ENCODE measurements around the gene RNF213.

Gene RNF213

GRCh38 chr17:80371196-80371595 is 110.5 kb downstream of the RNF213 start:
- no peak for DNase-seq (ENCODE audit: low read depth in 2 of 2)

DNA sequence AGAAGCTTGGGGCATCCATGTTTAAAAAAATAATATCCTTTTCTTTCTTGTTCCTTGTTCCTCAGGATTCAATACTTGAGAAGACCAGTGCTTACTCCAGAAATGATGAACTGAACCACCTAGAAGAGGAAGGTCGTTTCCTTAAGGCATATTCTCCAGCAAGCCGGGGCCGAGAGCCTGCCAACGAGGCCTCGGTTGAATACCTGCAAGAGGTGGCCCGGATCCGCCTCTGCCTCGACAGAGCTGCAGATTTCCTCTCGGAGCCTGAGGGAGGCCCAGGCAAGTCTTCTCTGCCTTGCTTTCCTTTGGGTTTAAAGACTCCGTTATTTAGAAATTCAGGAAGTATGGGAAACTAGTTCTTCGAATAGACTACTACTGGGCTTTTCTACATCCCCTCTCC is 111.8 kb downstream of the RNF213 start:
- DNase-seq (ENCODE audit: low read depth in 2 of 2), result no peak

DNA sequence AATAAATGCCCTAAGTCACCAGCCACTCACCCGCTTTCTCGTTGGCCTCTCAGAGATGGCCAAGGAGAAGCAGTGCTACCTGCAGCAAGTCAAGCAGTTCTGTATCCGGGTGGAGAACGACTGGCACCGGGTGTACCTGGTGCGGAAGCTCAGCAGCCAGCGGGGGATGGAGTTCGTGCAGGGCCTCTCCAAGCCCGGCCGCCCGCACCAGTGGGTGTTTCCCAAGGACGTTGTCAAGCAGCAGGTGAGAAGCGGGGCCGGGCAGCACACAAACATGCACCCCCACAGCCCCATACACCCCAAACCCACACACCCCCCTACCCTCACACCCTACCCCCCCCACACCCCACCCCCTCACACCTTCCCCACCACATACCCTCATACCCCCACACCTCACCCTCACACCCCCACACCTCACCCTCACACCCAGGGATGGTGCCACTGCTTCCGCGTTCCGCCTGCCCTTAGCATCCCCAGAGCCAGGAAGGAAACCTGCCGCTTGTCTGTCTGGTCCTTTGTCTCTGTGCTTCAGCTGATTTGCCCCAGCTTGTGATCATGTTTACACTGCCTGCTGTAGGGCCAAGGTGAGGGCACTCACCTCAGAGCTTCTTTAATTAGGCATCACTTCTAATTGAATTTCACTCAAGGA is 112.4 kb downstream of the RNF213 start:
- DNase-seq (ENCODE audit: low read depth in 2 of 2), result no peak

DNA sequence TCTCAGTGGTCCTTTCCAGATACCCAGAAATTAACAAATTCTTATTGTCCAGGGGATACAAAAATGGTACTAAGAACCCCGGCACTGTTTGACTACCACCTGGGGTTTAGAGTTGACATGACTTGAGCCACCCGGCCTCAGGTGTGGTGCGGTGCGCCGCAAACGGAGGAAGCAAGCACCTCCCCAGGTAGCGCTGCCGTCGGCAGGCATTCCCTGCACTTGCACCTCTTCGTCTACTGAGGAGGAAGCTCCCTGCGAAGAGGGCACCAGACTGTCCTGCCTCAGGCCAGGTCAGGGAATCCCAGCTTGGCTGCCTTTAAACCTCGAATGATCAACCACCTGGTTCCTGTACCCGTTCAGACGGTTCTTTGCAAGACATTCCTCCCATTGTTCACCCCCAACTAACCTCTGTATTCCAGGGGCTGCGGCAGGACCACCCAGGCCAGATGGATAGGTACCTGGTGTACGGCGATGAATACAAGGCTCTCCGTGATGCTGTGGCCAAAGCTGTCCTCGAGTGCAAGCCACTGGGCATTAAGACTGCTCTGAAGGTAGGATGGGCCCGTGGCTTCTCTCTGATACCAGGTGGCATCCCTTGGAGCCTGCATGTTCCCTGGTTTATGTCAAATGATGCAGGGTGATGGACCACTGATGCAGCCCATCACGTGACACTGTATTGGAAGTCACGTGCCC is 113.5 kb downstream of the RNF213 start:
- DNase-seq (ENCODE audit: low read depth in 2 of 2), result no peak

DNA sequence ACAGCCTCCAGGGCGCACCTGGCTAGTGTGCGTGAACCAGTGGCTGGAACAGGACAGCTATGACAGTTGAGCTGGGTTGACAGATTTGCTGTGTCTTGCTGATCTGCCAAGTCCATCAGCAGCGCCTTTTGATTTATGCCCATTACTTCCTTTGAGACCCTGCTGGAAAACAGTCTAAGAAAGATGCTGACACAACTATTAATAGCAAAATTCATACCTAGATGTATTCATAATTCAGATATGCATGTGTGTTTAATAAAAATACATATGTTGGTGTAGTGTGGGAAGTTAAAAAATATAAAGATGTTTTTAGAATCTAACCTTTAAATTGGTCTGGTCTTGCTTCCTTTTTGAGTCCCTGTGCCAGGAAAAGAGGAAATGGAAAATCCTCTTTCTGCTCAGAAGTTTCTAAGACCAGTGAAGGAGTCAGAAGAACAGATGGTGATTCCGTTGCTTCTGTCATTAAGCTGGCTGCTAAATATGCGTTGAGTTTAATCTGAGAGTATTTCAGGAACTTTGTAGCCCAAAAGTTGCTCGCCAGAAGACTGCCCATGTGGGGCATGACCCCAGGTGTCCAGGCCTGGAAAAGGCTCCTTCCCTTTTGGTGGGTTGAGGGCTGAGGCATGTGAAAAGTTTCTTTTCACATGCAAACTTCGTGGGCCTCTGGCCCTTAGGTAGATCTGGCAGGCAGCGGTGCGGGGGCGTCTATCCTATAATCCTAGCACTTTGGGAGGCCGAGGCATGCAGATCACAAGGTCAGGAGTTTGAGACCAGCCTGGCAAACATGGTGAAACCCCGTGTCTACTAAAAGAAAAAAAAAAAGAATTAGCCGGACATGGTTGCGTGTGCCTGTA is 114.3 kb downstream of the RNF213 start:
- DNase-seq (ENCODE audit: low read depth in 2 of 2), result no peak

GRCh38 chr17:80376531-80376930 is 115.9 kb downstream of the RNF213 start:
- DNase-seq (ENCODE audit: low read depth in 2 of 2), result no peak

- no peak for DNase-seq (ENCODE audit: low read depth in 2 of 2)
Observed at GRCh38 chr17:80377798-80378197, 117.1 kb downstream of the RNF213 start.

- no peak for DNase-seq (ENCODE audit: low read depth in 2 of 2)
Observed at GRCh38 chr17:80379348-80379747, 118.7 kb downstream of the RNF213 start.

DNA sequence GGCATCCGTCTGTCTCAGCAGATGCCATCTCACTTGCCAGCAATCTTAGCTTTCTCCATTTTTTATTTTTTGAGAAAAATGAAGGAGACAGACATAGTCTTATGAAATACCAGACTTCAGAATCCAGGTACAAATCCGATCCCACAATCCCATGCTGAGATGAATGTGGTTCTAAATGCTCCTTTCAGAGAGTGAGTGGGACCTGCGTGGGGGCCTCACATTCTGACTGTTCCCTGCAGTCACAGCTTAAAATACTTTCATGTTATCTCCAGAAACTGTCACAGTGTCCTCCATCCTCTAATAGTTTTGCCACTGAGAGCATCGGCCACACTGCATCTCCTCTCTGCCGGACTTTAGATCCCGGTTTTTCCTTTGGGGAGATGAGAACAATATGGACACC is 119.4 kb downstream of the RNF213 start:
- no peak for DNase-seq (ENCODE audit: low read depth in 2 of 2)

GRCh38 chr17:80380555-80381002 is 119.9 kb downstream of the RNF213 start:
- DNase-seq (ENCODE audit: low read depth in 2 of 2), result no peak

DNA sequence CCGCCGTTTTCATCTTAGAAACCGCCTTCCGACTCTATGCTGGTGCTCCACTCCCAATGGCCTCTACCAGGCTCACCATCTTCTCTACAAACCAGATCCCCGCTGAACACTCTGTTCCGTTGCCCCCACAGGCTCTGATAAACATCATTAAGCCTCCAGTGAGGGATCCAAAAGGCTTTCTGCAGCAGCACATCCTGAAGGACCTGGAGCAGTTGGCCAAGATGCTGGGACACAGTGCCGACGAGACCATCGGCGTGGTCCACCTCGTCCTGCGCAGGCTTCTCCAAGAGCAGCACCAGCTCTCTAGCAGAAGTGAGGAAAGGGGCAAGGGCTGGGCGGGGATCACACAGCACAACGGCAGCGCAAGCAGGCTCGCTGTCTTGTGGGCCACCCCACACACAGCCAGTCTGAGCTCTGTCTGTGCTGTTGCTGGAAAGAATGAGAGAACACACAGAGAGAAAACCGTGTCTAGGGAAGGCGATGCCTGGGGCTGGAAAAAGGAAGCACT is 120.8 kb downstream of the RNF213 start:
- DNase-seq (ENCODE audit: low read depth in 2 of 2), result no peak

- no peak for DNase-seq (ENCODE audit: low read depth in 2 of 2)
Observed at GRCh38 chr17:80382446-80382845, 121.8 kb downstream of the RNF213 start.

DNA sequence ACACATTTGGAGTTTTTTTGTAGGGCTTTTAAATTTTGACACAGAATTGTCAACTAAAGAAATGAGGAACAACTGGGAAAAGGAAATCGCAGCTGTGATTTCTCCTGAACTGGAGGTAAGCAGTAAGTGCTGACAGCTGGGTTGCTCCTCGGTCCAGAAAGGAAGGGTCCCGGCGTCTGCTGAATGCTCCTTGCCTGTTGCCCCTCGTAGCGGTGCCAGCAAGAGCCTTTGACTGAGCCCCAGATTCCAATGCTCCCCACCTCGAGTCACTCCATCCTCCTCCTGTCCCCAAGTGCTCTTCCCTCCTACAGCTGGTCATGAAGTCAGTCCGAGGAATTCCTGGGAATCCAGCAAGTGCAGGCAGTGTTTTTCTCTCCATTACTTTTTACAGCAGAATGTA is 122.3 kb downstream of the RNF213 start:
- DNase-seq (ENCODE audit: low read depth in 2 of 2), result no peak

- no peak for DNase-seq (ENCODE audit: low read depth in 2 of 2)
Observed at GRCh38 chr17:80384078-80384960, 123.7 kb downstream of the RNF213 start.

- no peak for DNase-seq (ENCODE audit: low read depth in 2 of 2)
Observed at GRCh38 chr17:80385046-80385445, 124.4 kb downstream of the RNF213 start.

DNA sequence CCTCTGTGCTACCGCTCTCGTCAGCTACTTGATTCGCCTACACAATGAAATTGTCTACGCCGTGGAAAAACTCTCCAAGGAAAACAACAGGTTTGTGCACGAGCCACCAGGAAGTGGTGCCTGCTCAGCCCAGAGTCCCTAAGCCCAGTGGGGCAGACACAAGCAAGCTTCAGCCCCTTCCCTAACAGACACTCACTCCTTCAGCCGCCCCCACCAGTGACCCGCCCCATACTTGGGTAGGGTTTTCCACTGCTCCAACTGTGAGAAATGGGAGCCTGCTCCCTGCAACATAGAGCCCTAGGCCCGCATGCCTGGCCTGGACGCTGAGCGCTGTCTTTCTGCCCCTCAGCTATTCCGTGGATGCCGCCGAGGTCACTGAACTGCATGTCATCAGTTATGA is 125.7 kb downstream of the RNF213 start:
- no peak for DNase-seq (ENCODE audit: low read depth in 2 of 2)

GRCh38 chr17:80387071-80387470 is 126.4 kb downstream of the RNF213 start:
- DNase-seq (ENCODE audit: low read depth in 2 of 2), result no peak

DNA sequence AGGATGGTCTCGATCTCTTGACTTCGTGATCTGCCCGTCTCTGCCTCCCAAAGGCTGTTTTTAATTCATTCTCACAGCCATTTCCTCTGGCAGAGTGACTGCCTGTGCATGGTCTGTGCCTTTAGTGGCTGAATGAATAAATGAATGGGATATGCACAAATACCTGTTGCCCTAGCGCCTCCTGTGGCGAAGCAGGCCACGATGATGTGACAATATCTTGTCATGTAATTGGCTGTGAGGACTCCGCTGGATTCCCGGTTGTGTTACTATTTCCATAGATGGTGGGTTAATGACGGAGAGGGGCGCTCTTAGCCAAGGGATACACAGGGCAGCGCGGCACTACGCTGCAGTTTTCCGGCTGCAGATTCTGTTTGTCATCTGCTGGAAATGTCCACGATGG is 127.5 kb downstream of the RNF213 start:
- DNase-seq (ENCODE audit: low read depth in 2 of 2), result no peak

DNA sequence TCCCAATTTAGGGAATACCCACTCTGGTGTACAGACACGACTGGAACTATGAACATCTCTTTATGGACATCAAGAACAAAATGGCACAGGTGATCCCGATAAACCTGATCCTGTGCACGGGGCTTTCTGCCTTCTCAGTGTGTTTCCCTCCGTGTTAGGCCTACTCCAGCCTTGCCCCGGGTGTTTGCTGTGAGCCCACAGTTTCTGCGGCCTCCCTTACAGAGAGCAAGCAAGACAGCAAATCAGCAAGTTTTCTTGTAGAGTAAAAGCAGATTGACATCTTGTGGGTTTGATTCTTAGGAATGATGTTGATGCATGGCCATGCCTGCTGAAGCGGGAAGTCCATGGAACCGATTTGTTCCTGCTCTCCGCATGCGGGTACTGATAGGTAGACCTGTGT is 127.9 kb downstream of the RNF213 start:
- DNase-seq (ENCODE audit: low read depth in 2 of 2), result no peak

DNA sequence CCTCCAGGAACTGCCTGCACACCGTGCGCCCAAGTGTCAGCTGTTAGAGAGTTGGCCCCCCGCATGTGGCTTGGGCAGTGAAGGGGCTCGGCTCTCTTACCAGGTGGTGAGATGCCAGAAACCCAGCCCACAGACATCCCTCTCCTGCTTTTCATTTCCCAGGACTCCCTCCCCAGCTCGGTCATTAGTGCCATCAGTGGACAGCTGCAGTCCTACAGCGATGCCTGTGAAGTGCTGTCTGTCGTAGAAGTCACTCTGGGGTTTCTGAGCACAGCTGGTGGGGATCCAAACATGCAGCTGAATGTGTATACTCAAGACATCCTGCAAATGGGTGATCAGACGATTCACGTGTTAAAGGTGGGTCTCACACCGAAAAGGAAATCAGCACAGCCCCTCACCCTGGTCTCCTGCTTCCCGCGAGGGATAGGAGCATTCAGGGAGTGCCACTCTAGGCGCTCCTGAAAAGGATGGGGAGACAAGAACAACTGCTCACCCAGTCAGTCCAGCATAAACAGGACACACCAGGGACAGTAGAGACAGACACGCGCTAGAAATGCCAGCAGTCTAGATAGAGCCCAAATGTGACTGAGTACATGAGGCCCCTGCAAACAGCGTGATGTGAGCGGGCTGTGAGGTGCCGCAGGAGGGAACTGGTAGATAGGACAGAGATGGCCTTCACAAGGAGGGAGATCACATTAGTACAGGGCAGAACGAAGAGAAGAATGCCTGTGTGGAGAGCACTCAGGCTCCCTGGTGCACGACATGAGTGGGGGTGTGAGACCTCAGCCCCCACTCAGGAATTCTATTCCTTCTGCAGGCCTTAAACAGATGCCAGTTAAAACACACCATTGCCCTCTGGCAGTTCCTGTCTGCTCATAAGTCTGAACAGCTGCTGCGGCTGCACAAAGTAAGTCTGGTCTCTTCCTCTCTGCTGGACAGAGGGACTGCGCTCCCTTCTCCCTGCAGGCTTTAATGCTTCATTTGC is 128.7 kb downstream of the RNF213 start:
- no peak for DNase-seq (ENCODE audit: low read depth in 2 of 2)
